Measurements from ENCODE around the gene ZNF609.

The ZNF609 gene

DNA sequence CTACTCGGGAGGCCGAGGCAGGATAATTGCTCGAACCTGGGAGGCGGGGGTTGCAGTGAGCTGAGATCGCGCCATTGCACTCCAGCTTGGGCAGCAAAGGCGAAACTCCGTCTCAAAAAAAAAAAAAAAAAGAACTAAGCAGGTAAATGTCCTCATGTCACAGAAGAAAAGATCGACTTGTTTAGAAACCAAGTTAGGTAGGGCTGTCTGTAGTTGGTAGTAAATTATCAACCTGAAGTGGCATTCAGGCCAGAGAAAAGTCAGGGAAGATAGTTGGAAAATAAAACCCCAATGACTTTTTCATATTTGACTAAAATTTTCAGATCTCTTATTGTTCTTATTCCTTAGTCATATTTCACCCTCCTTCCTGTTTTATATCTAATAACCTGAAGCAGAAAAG lies 55.4 kb downstream of the ZNF609 start:
- TF ChIP-seq, protein P1, sequence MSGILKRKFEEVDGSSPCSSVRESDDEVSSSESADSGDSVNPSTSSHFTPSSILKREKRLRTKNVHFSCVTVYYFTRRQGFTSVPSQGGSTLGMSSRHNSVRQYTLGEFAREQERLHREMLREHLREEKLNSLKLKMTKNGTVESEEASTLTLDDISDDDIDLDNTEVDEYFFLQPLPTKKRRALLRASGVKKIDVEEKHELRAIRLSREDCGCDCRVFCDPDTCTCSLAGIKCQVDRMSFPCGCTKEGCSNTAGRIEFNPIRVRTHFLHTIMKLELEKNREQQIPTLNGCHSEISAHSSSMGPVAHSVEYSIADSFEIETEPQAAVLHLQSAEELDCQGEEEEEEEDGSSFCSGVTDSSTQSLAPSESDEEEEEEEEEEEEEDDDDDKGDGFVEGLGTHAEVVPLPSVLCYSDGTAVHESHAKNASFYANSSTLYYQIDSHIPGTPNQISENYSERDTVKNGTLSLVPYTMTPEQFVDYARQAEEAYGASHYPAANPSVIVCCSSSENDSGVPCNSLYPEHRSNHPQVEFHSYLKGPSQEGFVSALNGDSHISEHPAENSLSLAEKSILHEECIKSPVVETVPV (CRISPR knock-in tag; IDR thresholded peaks at IDR 0.05) = no peak
- TF ChIP-seq OSR1 (CRISPR knock-in tag; IDR thresholded peaks at IDR 0.05) = no peak
- TF ChIP-seq ZFP3 (CRISPR knock-in tag; IDR thresholded peaks at IDR 0.05) = no peak
- no peak for TF ChIP-seq ISL1 (CRISPR knock-in tag; IDR thresholded peaks at IDR 0.05)
- TF ChIP-seq GLIS3 (CRISPR knock-in tag; IDR thresholded peaks at IDR 0.05) = no peak
- no peak for TF ChIP-seq TOX (CRISPR knock-in tag; IDR thresholded peaks at IDR 0.05; ENCODE audit: borderline replicate concordance)
- no peak for ATAC-seq

DNA sequence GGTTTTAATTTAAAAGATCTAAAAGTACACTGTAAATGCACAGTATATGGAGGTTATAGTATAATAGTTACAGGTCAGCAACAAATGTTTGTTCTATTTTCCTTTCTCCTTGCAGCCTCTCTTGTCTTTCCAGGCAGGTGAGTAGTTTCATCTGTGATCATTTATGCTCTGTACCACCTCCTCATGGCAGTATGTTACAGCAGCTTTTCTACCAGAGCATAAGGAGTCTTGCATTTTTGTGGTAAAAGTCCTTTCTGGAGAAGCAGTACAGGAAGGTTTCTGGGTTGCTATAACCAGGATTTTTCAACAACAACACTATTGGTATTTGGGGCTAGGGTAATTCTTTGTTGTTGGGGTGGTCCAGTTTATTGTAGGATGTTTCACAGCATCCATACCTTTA lies 59.5 kb downstream of the ZNF609 start:
- TF ChIP-seq BACH2 (CRISPR knock-in tag; IDR thresholded peaks at IDR 0.05; ENCODE audit: borderline replicate concordance) (no peak), ZNF8 (CRISPR knock-in tag; IDR thresholded peaks at IDR 0.05) (no peak), GLIS3 (CRISPR knock-in tag; IDR thresholded peaks at IDR 0.05) (no peak), ZNF70 (CRISPR knock-in tag; IDR thresholded peaks at IDR 0.05) (no peak), CSDC2 (CRISPR knock-in tag; IDR thresholded peaks at IDR 0.05) (no peak), RARB (CRISPR knock-in tag; IDR thresholded peaks at IDR 0.05) (no peak), OSR1 (CRISPR knock-in tag; IDR thresholded peaks at IDR 0.05) (no peak), ZC3H10 (CRISPR knock-in tag; IDR thresholded peaks at IDR 0.05) (no peak), ISL1 (CRISPR knock-in tag; IDR thresholded peaks at IDR 0.05) (no peak), TOX (CRISPR knock-in tag; IDR thresholded peaks at IDR 0.05; ENCODE audit: borderline replicate concordance) (no peak), ZFP30 (CRISPR knock-in tag; IDR thresholded peaks at IDR 0.05) (no peak), TCF4 (CRISPR knock-in tag; IDR thresholded peaks at IDR 0.05; ENCODE audit: borderline replicate concordance) (no peak), ESRRG (CRISPR knock-in tag; IDR thresholded peaks at IDR 0.05) (no peak), ZFP3 (CRISPR knock-in tag; IDR thresholded peaks at IDR 0.05) (no peak), ZNF565 (CRISPR knock-in tag; conservative IDR thresholded peaks at IDR 0.05; ENCODE audit: low read depth) (no peak), PPARA (CRISPR knock-in tag; IDR thresholded peaks at IDR 0.05; ENCODE audit: borderline replicate concordance) (no peak)
- TF ChIP-seq, protein P2, sequence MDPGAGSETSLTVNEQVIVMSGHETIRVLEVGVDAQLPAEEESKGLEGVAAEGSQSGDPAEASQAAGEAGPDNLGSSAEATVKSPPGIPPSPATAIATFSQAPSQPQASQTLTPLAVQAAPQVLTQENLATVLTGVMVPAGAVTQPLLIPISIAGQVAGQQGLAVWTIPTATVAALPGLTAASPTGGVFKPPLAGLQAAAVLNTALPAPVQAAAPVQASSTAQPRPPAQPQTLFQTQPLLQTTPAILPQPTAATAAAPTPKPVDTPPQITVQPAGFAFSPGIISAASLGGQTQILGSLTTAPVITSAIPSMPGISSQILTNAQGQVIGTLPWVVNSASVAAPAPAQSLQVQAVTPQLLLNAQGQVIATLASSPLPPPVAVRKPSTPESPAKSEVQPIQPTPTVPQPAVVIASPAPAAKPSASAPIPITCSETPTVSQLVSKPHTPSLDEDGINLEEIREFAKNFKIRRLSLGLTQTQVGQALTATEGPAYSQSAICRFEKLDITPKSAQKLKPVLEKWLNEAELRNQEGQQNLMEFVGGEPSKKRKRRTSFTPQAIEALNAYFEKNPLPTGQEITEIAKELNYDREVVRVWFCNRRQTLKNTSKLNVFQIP (CRISPR knock-in tag; IDR thresholded peaks at IDR 0.05; ENCODE audit: borderline replicate concordance, low read depth) = no peak
- TF ChIP-seq, protein P3, sequence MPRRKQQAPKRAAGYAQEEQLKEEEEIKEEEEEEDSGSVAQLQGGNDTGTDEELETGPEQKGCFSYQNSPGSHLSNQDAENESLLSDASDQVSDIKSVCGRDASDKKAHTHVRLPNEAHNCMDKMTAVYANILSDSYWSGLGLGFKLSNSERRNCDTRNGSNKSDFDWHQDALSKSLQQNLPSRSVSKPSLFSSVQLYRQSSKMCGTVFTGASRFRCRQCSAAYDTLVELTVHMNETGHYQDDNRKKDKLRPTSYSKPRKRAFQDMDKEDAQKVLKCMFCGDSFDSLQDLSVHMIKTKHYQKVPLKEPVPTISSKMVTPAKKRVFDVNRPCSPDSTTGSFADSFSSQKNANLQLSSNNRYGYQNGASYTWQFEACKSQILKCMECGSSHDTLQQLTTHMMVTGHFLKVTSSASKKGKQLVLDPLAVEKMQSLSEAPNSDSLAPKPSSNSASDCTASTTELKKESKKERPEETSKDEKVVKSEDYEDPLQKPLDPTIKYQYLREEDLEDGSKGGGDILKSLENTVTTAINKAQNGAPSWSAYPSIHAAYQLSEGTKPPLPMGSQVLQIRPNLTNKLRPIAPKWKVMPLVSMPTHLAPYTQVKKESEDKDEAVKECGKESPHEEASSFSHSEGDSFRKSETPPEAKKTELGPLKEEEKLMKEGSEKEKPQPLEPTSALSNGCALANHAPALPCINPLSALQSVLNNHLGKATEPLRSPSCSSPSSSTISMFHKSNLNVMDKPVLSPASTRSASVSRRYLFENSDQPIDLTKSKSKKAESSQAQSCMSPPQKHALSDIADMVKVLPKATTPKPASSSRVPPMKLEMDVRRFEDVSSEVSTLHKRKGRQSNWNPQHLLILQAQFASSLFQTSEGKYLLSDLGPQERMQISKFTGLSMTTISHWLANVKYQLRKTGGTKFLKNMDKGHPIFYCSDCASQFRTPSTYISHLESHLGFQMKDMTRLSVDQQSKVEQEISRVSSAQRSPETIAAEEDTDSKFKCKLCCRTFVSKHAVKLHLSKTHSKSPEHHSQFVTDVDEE (CRISPR knock-in tag; IDR thresholded peaks at IDR 0.05) = no peak
- ATAC-seq = peak; percentile 29; the same call in 1 of the 3 replicates

DNA sequence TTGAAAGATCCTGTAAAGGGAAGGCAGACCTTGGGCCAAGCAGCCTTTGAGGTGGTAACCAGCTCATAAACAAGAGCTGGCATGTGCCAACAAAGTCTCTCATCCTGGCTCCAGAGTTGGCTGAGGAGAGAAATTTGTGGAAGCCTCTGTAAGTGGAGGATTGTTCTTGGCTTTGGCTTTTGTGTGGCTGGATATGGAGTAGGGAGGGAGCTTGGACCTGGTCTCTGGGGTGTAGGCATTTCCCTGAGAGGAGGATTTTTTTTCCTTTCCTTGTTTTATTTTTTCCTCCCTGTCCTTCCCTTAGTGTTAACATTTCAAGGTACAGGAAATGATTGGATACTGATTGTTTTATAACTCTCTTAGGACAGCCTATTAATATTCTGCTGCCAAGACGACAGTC lies 60.8 kb downstream of the ZNF609 start:
- ATAC-seq = peak; percentile 31
- TF ChIP-seq, protein P2 (CRISPR knock-in tag; IDR thresholded peaks at IDR 0.05; ENCODE audit: borderline replicate concordance, low read depth) = no peak
- TF ChIP-seq, protein P4, sequence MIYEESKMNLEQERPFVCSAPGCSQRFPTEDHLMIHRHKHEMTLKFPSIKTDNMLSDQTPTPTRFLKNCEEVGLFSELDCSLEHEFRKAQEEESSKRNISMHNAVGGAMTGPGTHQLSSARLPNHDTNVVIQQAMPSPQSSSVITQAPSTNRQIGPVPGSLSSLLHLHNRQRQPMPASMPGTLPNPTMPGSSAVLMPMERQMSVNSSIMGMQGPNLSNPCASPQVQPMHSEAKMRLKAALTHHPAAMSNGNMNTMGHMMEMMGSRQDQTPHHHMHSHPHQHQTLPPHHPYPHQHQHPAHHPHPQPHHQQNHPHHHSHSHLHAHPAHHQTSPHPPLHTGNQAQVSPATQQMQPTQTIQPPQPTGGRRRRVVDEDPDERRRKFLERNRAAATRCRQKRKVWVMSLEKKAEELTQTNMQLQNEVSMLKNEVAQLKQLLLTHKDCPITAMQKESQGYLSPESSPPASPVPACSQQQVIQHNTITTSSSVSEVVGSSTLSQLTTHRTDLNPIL (CRISPR knock-in tag; IDR thresholded peaks at IDR 0.05; ENCODE audit: low read depth) = no peak
- no peak for TF ChIP-seq TCF4 (CRISPR knock-in tag; IDR thresholded peaks at IDR 0.05; ENCODE audit: borderline replicate concordance)
- no peak for TF ChIP-seq BACH2 (CRISPR knock-in tag; IDR thresholded peaks at IDR 0.05; ENCODE audit: borderline replicate concordance)
- TF ChIP-seq, protein P3 (CRISPR knock-in tag; IDR thresholded peaks at IDR 0.05) = no peak
- no peak for TF ChIP-seq TOX (CRISPR knock-in tag; IDR thresholded peaks at IDR 0.05; ENCODE audit: borderline replicate concordance)
- no peak for TF ChIP-seq GLIS3 (CRISPR knock-in tag; IDR thresholded peaks at IDR 0.05)
- TF ChIP-seq CSDC2 (CRISPR knock-in tag; IDR thresholded peaks at IDR 0.05) = no peak
- no peak for TF ChIP-seq ESRRG (CRISPR knock-in tag; IDR thresholded peaks at IDR 0.05)
- TF ChIP-seq, protein P1 (CRISPR knock-in tag; IDR thresholded peaks at IDR 0.05) = no peak
- TF ChIP-seq ZFP3 (CRISPR knock-in tag; IDR thresholded peaks at IDR 0.05) = no peak
- TF ChIP-seq, protein P5, sequence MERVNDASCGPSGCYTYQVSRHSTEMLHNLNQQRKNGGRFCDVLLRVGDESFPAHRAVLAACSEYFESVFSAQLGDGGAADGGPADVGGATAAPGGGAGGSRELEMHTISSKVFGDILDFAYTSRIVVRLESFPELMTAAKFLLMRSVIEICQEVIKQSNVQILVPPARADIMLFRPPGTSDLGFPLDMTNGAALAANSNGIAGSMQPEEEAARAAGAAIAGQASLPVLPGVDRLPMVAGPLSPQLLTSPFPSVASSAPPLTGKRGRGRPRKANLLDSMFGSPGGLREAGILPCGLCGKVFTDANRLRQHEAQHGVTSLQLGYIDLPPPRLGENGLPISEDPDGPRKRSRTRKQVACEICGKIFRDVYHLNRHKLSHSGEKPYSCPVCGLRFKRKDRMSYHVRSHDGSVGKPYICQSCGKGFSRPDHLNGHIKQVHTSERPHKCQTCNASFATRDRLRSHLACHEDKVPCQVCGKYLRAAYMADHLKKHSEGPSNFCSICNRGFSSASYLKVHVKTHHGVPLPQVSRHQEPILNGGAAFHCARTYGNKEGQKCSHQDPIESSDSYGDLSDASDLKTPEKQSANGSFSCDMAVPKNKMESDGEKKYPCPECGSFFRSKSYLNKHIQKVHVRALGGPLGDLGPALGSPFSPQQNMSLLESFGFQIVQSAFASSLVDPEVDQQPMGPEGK (CRISPR knock-in tag; IDR thresholded peaks at IDR 0.05; ENCODE audit: borderline replicate concordance) = no peak
- no peak for TF ChIP-seq SNAI2 (CRISPR knock-in tag; IDR thresholded peaks at IDR 0.05)

Data from SK-N-SH treated with all-trans-retinoic acid at 6 μM for 48 hours (cell line).